NCI-H128 (cell line): ENCODE measurements around the gene SH3BGRL2.
"Not testable (repeated sequence)": the region's sequence is repeated elsewhere in the genome, so short reads cannot be mapped to it uniquely, and the experiment has no call there.

Source experiments
- DNase-seq: peaks from one replicate; lab custom pipeline; 2025; ENCODE audit not compliant: unreplicated experiment; lab: John Stamatoyannopoulos, UW

SH3BGRL2 gene

GRCh38 chr6:79613912-79614311 is 17.2 kb upstream of the SH3BGRL2 start:
- DNase-seq: no peak

GRCh38 chr6:79614326-79615305 is 16.5 kb upstream of the SH3BGRL2 start:
- DNase-seq: no peak

- DNase-seq: no peak
Observed at GRCh38 chr6:79617518-79617941, 13.6 kb upstream of the SH3BGRL2 start.

- DNase-seq: not testable (repeated sequence)
Observed at GRCh38 chr6:79618425-79618824, 12.7 kb upstream of the SH3BGRL2 start.

- no peak for DNase-seq
Observed at GRCh38 chr6:79621579-79621978, 9.6 kb upstream of the SH3BGRL2 start.

- DNase-seq: no peak
Observed at GRCh38 chr6:79622364-79622763, 8.8 kb upstream of the SH3BGRL2 start.

- no peak for DNase-seq
Observed at GRCh38 chr6:79623106-79623505, 8.0 kb upstream of the SH3BGRL2 start.

GRCh38 chr6:79625746-79626145 is 5.4 kb upstream of the SH3BGRL2 start:
- DNase-seq: no peak

GRCh38 chr6:79626811-79627210 is 4.3 kb upstream of the SH3BGRL2 start:
- no peak for DNase-seq

GRCh38 chr6:79627422-79627821 is 3.7 kb upstream of the SH3BGRL2 start:
- DNase-seq: no peak

GRCh38 chr6:79628466-79629288 is 2.5 kb upstream of the SH3BGRL2 start:
- no peak for DNase-seq

- no peak for DNase-seq
Observed at GRCh38 chr6:79630380-79630882, 698 bp upstream of the SH3BGRL2 start.

- DNase-seq: no peak
Observed at GRCh38 chr6:79631693-79632172, 604 bp downstream of the SH3BGRL2 start.

- no peak for DNase-seq
Observed at GRCh38 chr6:79632580-79632979, 1.5 kb downstream of the SH3BGRL2 start.

GRCh38 chr6:79634491-79635231 is 3.5 kb downstream of the SH3BGRL2 start:
- DNase-seq: no peak

GRCh38 chr6:79635232-79635543 is 4.1 kb downstream of the SH3BGRL2 start:
- DNase-seq: no peak

GRCh38 chr6:79636673-79637072 is 5.5 kb downstream of the SH3BGRL2 start:
- DNase-seq: no peak

GRCh38 chr6:79640146-79641111 is 9.3 kb downstream of the SH3BGRL2 start:
- no peak for DNase-seq

GRCh38 chr6:79646006-79646405 is 14.9 kb downstream of the SH3BGRL2 start:
- no peak for DNase-seq

- no peak for DNase-seq
Observed at GRCh38 chr6:79646561-79646960, 15.4 kb downstream of the SH3BGRL2 start.
